Measurements from ENCODE around the gene MSN. TPM values are rescaled to one million over a fixed set of nuclear protein-coding genes. Genes with fewer than 3 reads are reported as not detected.

MSN gene
- total and polyA plus RNA-seq, 9 donors, result 96.6 to 168 (median 129) TPM

- Histone ChIP-seq H3K4me3 (ENCODE audit: low read length) (peak overlapping the region; percentile 82), H3K4me1 (ENCODE audit: control insufficient read depth, insufficient read depth, low read length) (peaks cover 15% of the 10 kb centered on the region), H3K27me3 (ENCODE audit: control insufficient read depth, insufficient read depth, low read length) (peaks cover 2% of the 10 kb centered on the region), H3K9me3 (replicated peaks; ENCODE audit: control insufficient read depth, low read depth, low read length) (no peaks in the 10 kb centered on the region), H3K36me3 (ENCODE audit: control insufficient read depth, insufficient read depth, low read length) (peaks cover under 1% of the 10 kb centered on the region), H3K27ac (ENCODE audit: low read length) (peak overlapping the region; percentile 95)
- WGBS (ENCODE audit: insufficient coverage), result 36% methylated on average over 2 of the region's 13 CpGs
- peak; percentile 70 for DNase-seq
Observed at GRCh38 chrX:65668377-65669310, 1.2 kb downstream of the MSN start.

DNA sequence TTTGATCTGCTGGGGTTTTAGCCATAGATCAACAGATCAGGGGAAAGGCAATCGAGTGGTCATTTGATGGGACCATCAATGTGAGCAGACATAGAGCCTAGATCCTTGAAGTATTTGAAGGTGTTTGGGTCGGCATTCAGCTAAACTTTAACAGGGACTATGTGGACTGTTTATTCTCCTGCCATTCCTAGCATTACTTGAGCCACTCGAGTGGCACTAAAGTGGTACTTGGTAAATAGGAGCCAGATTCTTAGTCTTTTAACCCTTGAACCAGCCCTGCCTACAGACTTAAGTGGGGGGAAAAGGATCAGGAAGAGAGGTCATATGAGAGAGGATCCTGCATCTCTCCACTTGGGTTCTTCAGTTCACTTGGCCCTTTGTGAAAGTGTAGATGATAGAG is 3.8 kb downstream of the MSN start:
- Histone ChIP-seq H3K4me1 (ENCODE audit: control insufficient read depth, insufficient read depth, low read length) (peaks cover 22% of the 10 kb centered on the region), H3K4me3 (ENCODE audit: low read length) (no peak overlapping the region), H3K27me3 (ENCODE audit: control insufficient read depth, insufficient read depth, low read length) (no peaks in the 10 kb centered on the region), H3K36me3 (ENCODE audit: control insufficient read depth, insufficient read depth, low read length) (peaks cover 5% of the 10 kb centered on the region), H3K9me3 (replicated peaks; ENCODE audit: control insufficient read depth, low read depth, low read length) (no peaks in the 10 kb centered on the region), H3K27ac (ENCODE audit: low read length) (peak overlapping the region; percentile 47)
- 53% methylated on average over 2 of the region's 3 CpGs for WGBS (ENCODE audit: insufficient coverage)
- no peak for DNase-seq

DNA sequence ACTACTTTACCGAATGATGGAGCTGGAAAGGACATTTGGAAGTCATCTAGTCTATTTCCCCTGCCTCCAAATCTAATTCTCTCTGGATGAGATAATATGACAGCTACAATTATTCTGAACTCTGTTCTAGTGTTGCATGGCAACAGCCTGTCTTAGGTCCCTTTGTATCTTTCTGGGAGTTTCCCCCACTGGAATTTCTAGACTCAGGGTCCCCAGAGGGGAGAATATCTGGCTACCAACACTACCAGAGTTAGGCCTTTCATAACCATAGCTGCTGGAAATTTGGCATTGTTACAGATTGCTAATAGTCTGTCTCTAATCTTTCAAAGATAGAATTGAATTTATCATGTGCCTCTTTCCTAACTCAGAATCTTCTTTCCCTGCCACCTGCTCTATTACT is 4.5 kb downstream of the MSN start:
- Histone ChIP-seq H3K27me3 (ENCODE audit: control insufficient read depth, insufficient read depth, low read length) (no peaks in the 10 kb centered on the region), H3K27ac (ENCODE audit: low read length) (no peak overlapping the region), H3K4me1 (ENCODE audit: control insufficient read depth, insufficient read depth, low read length) (peaks cover 21% of the 10 kb centered on the region), H3K36me3 (ENCODE audit: control insufficient read depth, insufficient read depth, low read length) (peaks cover 5% of the 10 kb centered on the region), H3K9me3 (replicated peaks; ENCODE audit: control insufficient read depth, low read depth, low read length) (no peaks in the 10 kb centered on the region), H3K4me3 (ENCODE audit: low read length) (no peak overlapping the region)
- DNase-seq, result peak; percentile 25
- WGBS (ENCODE audit: insufficient coverage), result no CpG with 5 or more reads among the region's 1 CpG

- Histone ChIP-seq H3K4me1 (ENCODE audit: control insufficient read depth, insufficient read depth, low read length) (peaks cover 27% of the 10 kb centered on the region), H3K9me3 (replicated peaks; ENCODE audit: control insufficient read depth, low read depth, low read length) (no peaks in the 10 kb centered on the region), H3K36me3 (ENCODE audit: control insufficient read depth, insufficient read depth, low read length) (peaks cover 5% of the 10 kb centered on the region), H3K27me3 (ENCODE audit: control insufficient read depth, insufficient read depth, low read length) (no peaks in the 10 kb centered on the region), H3K4me3 (ENCODE audit: low read length) (no peak overlapping the region), H3K27ac (ENCODE audit: low read length) (peak overlapping the region; percentile 65)
- 80% methylated on average over 1 of the region's 2 CpGs for WGBS (ENCODE audit: insufficient coverage)
- DNase-seq, result no peak
Observed at GRCh38 chrX:65673857-65674203, 6.4 kb downstream of the MSN start.

DNA sequence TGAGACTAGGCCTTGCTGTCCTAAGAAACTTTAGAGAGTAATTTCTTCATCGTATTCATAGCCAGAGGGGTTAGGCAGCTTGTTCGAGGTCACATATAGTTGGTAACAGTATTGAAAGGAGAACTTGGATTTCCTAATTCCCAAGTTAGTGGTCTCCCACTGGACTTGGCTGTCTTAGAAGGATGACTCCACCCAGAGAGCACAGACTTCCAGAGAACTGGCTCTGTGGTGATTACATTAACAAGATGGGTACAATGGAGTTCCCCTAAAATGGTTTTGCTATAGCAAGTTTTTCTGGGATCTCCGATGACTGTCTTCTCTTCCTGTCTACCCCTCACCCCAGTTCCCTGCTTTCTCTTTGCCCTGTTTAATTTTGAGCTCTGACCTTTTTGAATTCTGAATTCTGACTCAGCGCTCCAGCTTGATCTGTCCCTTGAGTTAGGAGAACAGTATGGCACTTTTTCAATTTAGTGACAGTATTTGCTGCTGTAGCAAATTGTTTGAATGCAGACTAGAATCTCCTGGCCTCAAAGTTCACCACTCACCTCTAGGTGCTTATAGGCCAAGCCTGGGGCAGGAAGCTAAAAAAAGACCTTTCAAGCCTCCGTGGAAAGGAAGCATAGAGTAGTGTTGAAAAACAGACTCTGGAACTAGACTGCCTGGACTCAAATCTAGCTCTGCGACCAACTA is 6.9 kb downstream of the MSN start:
- no peak overlapping the region for H3K4me3 ChIP-seq (ENCODE audit: low read length)
- no peak for DNase-seq
- no peaks in the 10 kb centered on the region for H3K9me3 ChIP-seq (replicated peaks; ENCODE audit: control insufficient read depth, low read depth, low read length)
- 40% methylated on average over 1 of the region's 6 CpGs for WGBS (ENCODE audit: insufficient coverage)
- H3K27ac ChIP-seq (ENCODE audit: low read length), result peak overlapping the region; percentile 65
- peaks cover 31% of the 10 kb centered on the region for H3K4me1 ChIP-seq (ENCODE audit: control insufficient read depth, insufficient read depth, low read length)
- H3K36me3 ChIP-seq (ENCODE audit: control insufficient read depth, insufficient read depth, low read length), result peaks cover 5% of the 10 kb centered on the region
- H3K27me3 ChIP-seq (ENCODE audit: control insufficient read depth, insufficient read depth, low read length), result no peaks in the 10 kb centered on the region

GRCh38 chrX:65677954-65678469 is 10.6 kb downstream of the MSN start:
- WGBS (ENCODE audit: insufficient coverage), result 30% methylated on average over 2 of the region's 3 CpGs
- Histone ChIP-seq H3K27me3 (ENCODE audit: control insufficient read depth, insufficient read depth, low read length) (no peaks in the 10 kb centered on the region), H3K27ac (ENCODE audit: low read length) (peak overlapping the region; percentile 80), H3K36me3 (ENCODE audit: control insufficient read depth, insufficient read depth, low read length) (peaks cover 5% of the 10 kb centered on the region), H3K4me1 (ENCODE audit: control insufficient read depth, insufficient read depth, low read length) (peaks cover 31% of the 10 kb centered on the region), H3K4me3 (ENCODE audit: low read length) (no peak overlapping the region), H3K9me3 (replicated peaks; ENCODE audit: control insufficient read depth, low read depth, low read length) (no peaks in the 10 kb centered on the region)
- DNase-seq, result peak; percentile 77

- WGBS (ENCODE audit: insufficient coverage), result no CpG with 5 or more reads among the region's 1 CpG
- Histone ChIP-seq H3K27ac (ENCODE audit: low read length) (peak overlapping the region; percentile 80), H3K27me3 (ENCODE audit: control insufficient read depth, insufficient read depth, low read length) (no peaks in the 10 kb centered on the region), H3K4me1 (ENCODE audit: control insufficient read depth, insufficient read depth, low read length) (peaks cover 24% of the 10 kb centered on the region), H3K9me3 (replicated peaks; ENCODE audit: control insufficient read depth, low read depth, low read length) (no peaks in the 10 kb centered on the region), H3K4me3 (ENCODE audit: low read length) (no peak overlapping the region), H3K36me3 (ENCODE audit: control insufficient read depth, insufficient read depth, low read length) (no peaks in the 10 kb centered on the region)
- DNase-seq, result peak; percentile 56
Observed at GRCh38 chrX:65679071-65679540, 11.7 kb downstream of the MSN start.

DNA sequence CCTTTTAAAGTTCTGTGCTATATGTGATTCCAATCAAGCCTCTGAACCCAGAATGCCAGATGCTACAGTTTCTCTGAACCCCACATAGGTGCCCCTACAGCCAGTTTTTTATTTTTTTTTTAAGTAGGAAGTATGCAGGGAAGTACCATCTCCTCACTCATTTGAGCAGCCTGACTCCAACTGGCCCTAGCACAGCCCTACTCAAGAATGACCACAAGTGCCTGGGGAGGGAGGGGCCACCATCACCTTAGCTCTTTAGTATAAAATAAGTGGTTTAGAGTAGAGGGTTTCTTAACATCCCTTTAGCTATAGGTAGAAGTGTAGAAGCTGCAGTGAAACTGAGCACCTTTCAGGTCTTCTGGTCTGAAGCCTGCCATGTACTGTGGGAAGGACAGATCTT is 14.4 kb downstream of the MSN start:
- Histone ChIP-seq H3K4me3 (ENCODE audit: low read length) (no peak overlapping the region), H3K9me3 (replicated peaks; ENCODE audit: control insufficient read depth, low read depth, low read length) (no peaks in the 10 kb centered on the region), H3K36me3 (ENCODE audit: control insufficient read depth, insufficient read depth, low read length) (no peaks in the 10 kb centered on the region), H3K27me3 (ENCODE audit: control insufficient read depth, insufficient read depth, low read length) (no peaks in the 10 kb centered on the region), H3K27ac (ENCODE audit: low read length) (no peak overlapping the region), H3K4me1 (ENCODE audit: control insufficient read depth, insufficient read depth, low read length) (peaks cover 21% of the 10 kb centered on the region)
- DNase-seq, result no peak

GRCh38 chrX:65685112-65685511 is 17.7 kb downstream of the MSN start:
- H3K36me3 ChIP-seq (ENCODE audit: control insufficient read depth, insufficient read depth, low read length), result no peaks in the 10 kb centered on the region
- H3K4me3 ChIP-seq (ENCODE audit: low read length), result no peak overlapping the region
- DNase-seq, result no peak
- peaks cover 10% of the 10 kb centered on the region for H3K4me1 ChIP-seq (ENCODE audit: control insufficient read depth, insufficient read depth, low read length)
- H3K9me3 ChIP-seq (replicated peaks; ENCODE audit: control insufficient read depth, low read depth, low read length), result no peaks in the 10 kb centered on the region
- no peak overlapping the region for H3K27ac ChIP-seq (ENCODE audit: low read length)
- no peaks in the 10 kb centered on the region for H3K27me3 ChIP-seq (ENCODE audit: control insufficient read depth, insufficient read depth, low read length)
- no CpG with 5 or more reads among the region's 1 CpG for WGBS (ENCODE audit: insufficient coverage)

DNA sequence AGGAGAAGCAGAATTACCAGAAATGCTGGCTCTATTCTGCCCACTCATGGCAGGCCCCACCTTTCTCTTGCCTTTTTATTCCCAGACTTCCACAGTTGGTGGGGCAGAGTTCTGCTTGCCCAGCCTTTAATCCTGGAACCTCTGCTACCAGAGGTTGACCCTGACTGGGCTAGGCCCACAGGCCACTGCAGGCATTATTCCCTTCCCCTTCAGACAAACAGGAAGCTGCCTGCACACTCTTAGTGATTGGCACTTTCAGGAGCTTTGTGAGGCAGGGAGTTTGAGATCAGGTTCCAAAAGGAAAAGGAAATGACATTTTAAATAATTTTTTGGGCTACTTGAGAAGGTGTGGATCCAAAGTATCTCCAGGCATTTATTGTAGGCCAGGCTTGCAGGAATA is 18.8 kb downstream of the MSN start:
- H3K36me3 ChIP-seq (ENCODE audit: control insufficient read depth, insufficient read depth, low read length), result no peaks in the 10 kb centered on the region
- H3K27ac ChIP-seq (ENCODE audit: low read length), result no peak overlapping the region
- H3K27me3 ChIP-seq (ENCODE audit: control insufficient read depth, insufficient read depth, low read length), result no peaks in the 10 kb centered on the region
- no peak overlapping the region for H3K4me3 ChIP-seq (ENCODE audit: low read length)
- H3K4me1 ChIP-seq (ENCODE audit: control insufficient read depth, insufficient read depth, low read length), result peaks cover 13% of the 10 kb centered on the region
- no peak for DNase-seq
- no peaks in the 10 kb centered on the region for H3K9me3 ChIP-seq (replicated peaks; ENCODE audit: control insufficient read depth, low read depth, low read length)
